GM19468 (cell line): ENCODE results near the gene ANK2.

Experiments used
- ATAC-seq: cut with Tn5 transposase; IDR thresholded peaks from one replicate; pipeline ENCODE4 v1.9.1; 2021; ENCODE audit warnings: mild to moderate bottlenecking, moderate library complexity, moderate number of reproducible peaks; ENCODE audit not compliant: unreplicated experiment; ENCODE audit errors: extremely low read depth

ANK2 gene

GRCh38 chr4:113086172-113086695, 36.8 kb downstream of the ANK2 start:
- ATAC-seq = no peak

- no peak for ATAC-seq
These were observed 38.6 kb downstream of the ANK2 start for GRCh38 chr4:113088050-113088449.

- ATAC-seq = no peak
These were observed 41.5 kb downstream of the ANK2 start for GRCh38 chr4:113090954-113091353.

- no peak for ATAC-seq
These were observed 44.9 kb downstream of the ANK2 start for GRCh38 chr4:113094331-113094730.

- no peak for ATAC-seq
These were observed 45.3 kb downstream of the ANK2 start for GRCh38 chr4:113094802-113095201.

GRCh38 chr4:113101669-113102068, 52.2 kb downstream of the ANK2 start:
- no peak for ATAC-seq

GRCh38 chr4:113103556-113103955, 54.1 kb downstream of the ANK2 start:
- no peak for ATAC-seq

GRCh38 chr4:113106108-113106507, 56.7 kb downstream of the ANK2 start:
- no peak for ATAC-seq

GRCh38 chr4:113109106-113109718, 59.8 kb downstream of the ANK2 start:
- ATAC-seq = no peak

- ATAC-seq = no peak
These were observed 63.0 kb downstream of the ANK2 start for GRCh38 chr4:113112338-113112978.

- ATAC-seq = no peak
These were observed 63.7 kb downstream of the ANK2 start for GRCh38 chr4:113113151-113113550.

GRCh38 chr4:113114884-113115283, 65.4 kb downstream of the ANK2 start:
- no peak for ATAC-seq

- no peak for ATAC-seq
These were observed 67.2 kb downstream of the ANK2 start for GRCh38 chr4:113116414-113117357.

GRCh38 chr4:113117358-113117702, 67.9 kb downstream of the ANK2 start:
- ATAC-seq = no peak

- no peak for ATAC-seq
These were observed 72.6 kb downstream of the ANK2 start for GRCh38 chr4:113122066-113122465.

- no peak for ATAC-seq
These were observed 76.0 kb downstream of the ANK2 start for GRCh38 chr4:113125418-113125817.

- no peak for ATAC-seq
These were observed 81.7 kb downstream of the ANK2 start for GRCh38 chr4:113131136-113131535.

- no peak for ATAC-seq
These were observed 82.2 kb downstream of the ANK2 start for GRCh38 chr4:113131621-113132020.

GRCh38 chr4:113141901-113142346, 92.5 kb downstream of the ANK2 start:
- ATAC-seq = no peak

- no peak for ATAC-seq
These were observed 92.9 kb downstream of the ANK2 start for GRCh38 chr4:113142351-113142750.

- ATAC-seq = no peak
These were observed 94.6 kb downstream of the ANK2 start for GRCh38 chr4:113144091-113144490.
